ENCODE data around the gene FGR. TPM values are rescaled to one million over a fixed set of nuclear protein-coding genes. Genes with fewer than 3 reads are reported as not detected.

The FGR gene
- total and polyA plus RNA-seq, 8 donors, result 3.1 to 126 (median 4.7) TPM

DNA sequence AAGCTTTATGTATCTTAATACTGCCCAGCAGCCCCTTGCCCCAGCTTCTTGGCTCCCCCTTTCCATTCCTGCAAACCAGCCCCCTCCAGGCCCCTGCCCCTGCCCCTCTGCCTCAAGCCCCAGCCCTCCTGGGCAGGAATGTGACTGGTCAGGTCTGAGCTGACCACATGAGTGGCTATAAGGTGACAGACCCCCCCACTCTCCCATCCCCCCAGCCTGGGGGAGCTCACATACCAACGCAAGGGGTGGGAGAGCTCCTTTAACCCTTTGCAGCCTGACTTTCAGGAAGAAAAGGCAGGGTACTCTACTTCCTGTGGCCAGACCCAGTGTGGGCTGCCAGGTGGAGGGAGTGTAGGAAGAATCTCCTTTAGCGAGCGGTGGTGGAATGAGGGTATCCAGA lies 64.2 kb downstream of the FGR start:
- Histone ChIP-seq H3K27ac (peak overlapping the region in 1 of 2 donors; percentile 42), H3K4me3 (no peak overlapping the region), H3K36me3 (no peaks in the 10 kb centered on the region), H3K27me3 (peaks cover 0 to 11% of the 10 kb centered on the region in 2 donors), H3K9me3 (no peaks in the 10 kb centered on the region), H3K4me1 (peaks cover 59 to 83% of the 10 kb centered on the region in 2 donors)
- TF ChIP-seq, protein P1, sequence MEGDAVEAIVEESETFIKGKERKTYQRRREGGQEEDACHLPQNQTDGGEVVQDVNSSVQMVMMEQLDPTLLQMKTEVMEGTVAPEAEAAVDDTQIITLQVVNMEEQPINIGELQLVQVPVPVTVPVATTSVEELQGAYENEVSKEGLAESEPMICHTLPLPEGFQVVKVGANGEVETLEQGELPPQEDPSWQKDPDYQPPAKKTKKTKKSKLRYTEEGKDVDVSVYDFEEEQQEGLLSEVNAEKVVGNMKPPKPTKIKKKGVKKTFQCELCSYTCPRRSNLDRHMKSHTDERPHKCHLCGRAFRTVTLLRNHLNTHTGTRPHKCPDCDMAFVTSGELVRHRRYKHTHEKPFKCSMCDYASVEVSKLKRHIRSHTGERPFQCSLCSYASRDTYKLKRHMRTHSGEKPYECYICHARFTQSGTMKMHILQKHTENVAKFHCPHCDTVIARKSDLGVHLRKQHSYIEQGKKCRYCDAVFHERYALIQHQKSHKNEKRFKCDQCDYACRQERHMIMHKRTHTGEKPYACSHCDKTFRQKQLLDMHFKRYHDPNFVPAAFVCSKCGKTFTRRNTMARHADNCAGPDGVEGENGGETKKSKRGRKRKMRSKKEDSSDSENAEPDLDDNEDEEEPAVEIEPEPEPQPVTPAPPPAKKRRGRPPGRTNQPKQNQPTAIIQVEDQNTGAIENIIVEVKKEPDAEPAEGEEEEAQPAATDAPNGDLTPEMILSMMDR (IDR thresholded peaks at IDR 0.05), result no peak
- no peak for ATAC-seq
- peak in 1 of 4 donors; percentile 63 for DNase-seq
- intact Hi-C loops (cut with DNase I), result no loop called here

- intact Hi-C loops (cut with DNase I), result no loop called here
- no peak for DNase-seq
- TF ChIP-seq, protein P1 (IDR thresholded peaks at IDR 0.05), result no peak
- no peaks in the 10 kb centered on the region for H3K9me3 ChIP-seq
- no peak overlapping the region for H3K4me3 ChIP-seq
- no peak for ATAC-seq
- peaks cover 64 to 83% of the 10 kb centered on the region in 2 donors for H3K4me1 ChIP-seq
- no peak overlapping the region for H3K27ac ChIP-seq
- H3K36me3 ChIP-seq, result no peaks in the 10 kb centered on the region
- peaks cover 0 to 6% of the 10 kb centered on the region in 2 donors for H3K27me3 ChIP-seq
Measured at GRCh38 chr1:27570356-27570755, 64.6 kb downstream of the FGR start.

DNA sequence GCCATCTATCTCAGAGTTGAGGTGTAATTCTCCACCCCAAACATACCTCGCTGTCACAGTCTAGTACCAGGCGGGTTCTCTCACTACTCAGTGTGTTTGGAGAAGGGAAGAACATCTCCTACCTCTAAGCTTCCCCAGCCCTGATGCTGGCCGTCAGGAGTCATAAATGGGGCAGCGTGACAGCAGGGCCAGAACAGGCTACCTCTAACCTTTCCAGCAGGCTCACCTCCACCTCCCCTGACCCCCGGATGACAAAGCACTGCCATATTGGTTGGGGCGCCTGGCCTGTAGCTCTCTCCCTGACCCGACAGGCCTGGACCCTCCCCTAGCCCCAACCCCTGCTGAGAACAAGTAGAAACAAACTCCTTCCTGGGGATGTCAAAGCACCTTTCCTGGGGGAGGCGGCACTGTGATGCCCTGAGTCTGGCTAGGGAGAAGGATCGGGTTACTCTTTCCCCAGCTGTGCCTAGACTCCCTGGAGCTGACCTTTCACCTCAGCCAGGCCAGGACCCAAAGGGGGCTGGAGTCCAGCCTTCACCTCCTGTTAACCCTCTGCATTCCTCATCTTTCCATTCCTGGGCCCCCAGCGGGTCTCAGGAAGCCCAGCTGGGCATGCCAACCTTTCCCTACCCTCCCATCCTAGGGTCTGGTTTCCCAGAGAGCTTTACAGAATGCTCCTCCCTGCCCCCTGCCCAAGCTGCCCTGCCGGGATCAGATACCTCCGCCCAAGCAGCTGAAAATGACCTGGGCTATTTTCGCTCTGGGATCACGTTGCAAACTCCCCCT lies 65.3 kb downstream of the FGR start:
- ATAC-seq (no peak), DNase-seq (no peak)
- Histone ChIP-seq H3K4me3 (no peak overlapping the region), H3K27me3 (no peaks in the 10 kb centered on the region), H3K4me1 (peaks cover 64 to 83% of the 10 kb centered on the region in 2 donors), H3K36me3 (no peaks in the 10 kb centered on the region), H3K27ac (no peak overlapping the region), H3K9me3 (no peaks in the 10 kb centered on the region)
- TF ChIP-seq, protein P1 (IDR thresholded peaks at IDR 0.05), result no peak
- intact Hi-C loops (cut with DNase I), result no loop called here

DNA sequence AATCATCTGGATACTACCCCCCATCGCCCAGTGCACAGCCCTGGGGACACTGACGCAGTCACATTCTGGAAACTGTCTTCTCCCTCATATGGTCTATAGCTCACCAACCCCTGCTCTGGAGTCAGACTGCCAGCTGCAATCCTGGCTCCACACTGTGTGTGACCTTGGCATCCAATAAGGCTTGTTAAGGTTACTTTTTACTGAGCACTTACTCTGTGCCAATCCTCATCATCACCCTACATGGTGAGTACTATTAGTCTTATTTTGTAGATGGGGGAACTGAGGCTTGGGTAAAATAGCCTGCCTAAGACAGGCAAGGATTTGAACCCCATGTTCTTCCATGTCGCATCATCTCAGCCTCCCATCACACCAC lies 65.9 kb downstream of the FGR start:
- peak overlapping the region; percentile 57 to 80 for H3K27ac ChIP-seq
- H3K9me3 ChIP-seq, result no peaks in the 10 kb centered on the region
- H3K27me3 ChIP-seq, result no peaks in the 10 kb centered on the region
- TF ChIP-seq, protein P1 (IDR thresholded peaks at IDR 0.05), result no peak
- peaks cover 64 to 83% of the 10 kb centered on the region in 2 donors for H3K4me1 ChIP-seq
- H3K4me3 ChIP-seq, result peak overlapping the region in 1 of 2 donors; percentile 36
- DNase-seq (no peak), ATAC-seq (no peak)
- no peaks in the 10 kb centered on the region for H3K36me3 ChIP-seq
- intact Hi-C loops (cut with DNase I), result no loop called here

GRCh38 chr1:27568300-27569087 lies 66.5 kb downstream of the FGR start:
- TF ChIP-seq, protein P1 (IDR thresholded peaks at IDR 0.05), result peak; percentile 57 to 87
- intact Hi-C loops (cut with DNase I), result no loop called here
- peak; percentile 91 for ATAC-seq
- no peaks in the 10 kb centered on the region for H3K36me3 ChIP-seq
- H3K9me3 ChIP-seq, result no peaks in the 10 kb centered on the region
- H3K27ac ChIP-seq, result peak overlapping the region; percentile 57 to 80
- DNase-seq, result peak; percentile 84 to 99 (median 96)
- peak overlapping the region in 1 of 2 donors; percentile 36 for H3K4me3 ChIP-seq
- peaks cover 69 to 84% of the 10 kb centered on the region in 2 donors for H3K4me1 ChIP-seq
- H3K27me3 ChIP-seq, result no peaks in the 10 kb centered on the region
